ENCODE data around the gene PRKACB. TPM values are rescaled to one million over a fixed set of nuclear protein-coding genes. Genes with fewer than 3 reads are reported as not detected.
A peak's percentile ranks its signal among the peaks of the same experiment; 100 is the strongest.

Gene PRKACB
- total RNA-seq, 1 donor from 2014 or later = 19.1 TPM

DNA sequence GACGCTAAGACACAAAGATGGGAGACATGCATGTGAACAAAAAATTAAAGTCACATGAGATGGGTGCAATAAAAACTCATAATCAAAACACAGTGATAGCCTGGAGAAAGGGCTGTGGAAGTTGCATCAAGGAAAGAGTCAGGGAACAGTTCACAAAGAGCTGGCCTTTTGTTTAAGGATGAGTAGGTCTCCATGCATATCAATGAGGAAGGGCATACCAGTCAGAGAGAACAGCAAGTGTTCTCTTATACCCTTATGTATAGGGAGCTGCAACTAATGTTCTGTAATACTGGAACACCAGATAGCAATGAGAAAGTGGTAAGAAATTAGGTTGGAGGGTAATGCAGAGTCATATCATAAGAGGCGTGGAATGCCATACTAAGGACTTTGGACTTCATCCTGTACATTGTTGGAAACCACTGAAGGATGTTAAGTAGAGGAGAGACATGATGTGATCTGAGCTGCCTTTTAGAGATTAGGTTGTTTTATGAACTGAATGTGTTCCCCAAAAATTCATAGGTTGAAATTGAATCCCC is 110.7 kb downstream of the PRKACB start:
- Mint-ChIP-seq H3K9me3 (peaks cover 9% of the 10 kb centered on the region), H3K27me3 (peaks cover 5% of the 10 kb centered on the region), H3K27ac (no peak overlapping the region), H3K4me3 (no peak overlapping the region), H3K36me3 (ENCODE audit: low read depth) (peaks cover 2% of the 10 kb centered on the region), H3K4me1 (no peaks in the 10 kb centered on the region)
- DNase-seq = no peak
- intact Hi-C loops (cut with micrococcal nuclease) = no loop called here

- Mint-ChIP-seq H3K36me3 (ENCODE audit: low read depth) (no peaks in the 10 kb centered on the region), H3K4me3 (no peak overlapping the region), H3K27me3 (peaks cover 2% of the 10 kb centered on the region), H3K4me1 (no peaks in the 10 kb centered on the region), H3K27ac (no peak overlapping the region), H3K9me3 (peaks cover 5% of the 10 kb centered on the region)
- DNase-seq = no peak
- intact Hi-C loops (cut with micrococcal nuclease) = no loop called here
Observed at GRCh38 chr1:84255582-84255981, 111.5 kb downstream of the PRKACB start.

GRCh38 chr1:84257617-84258016 is 113.5 kb downstream of the PRKACB start:
- intact Hi-C loops (cut with micrococcal nuclease) = no loop called here
- H3K4me1 Mint-ChIP-seq = no peaks in the 10 kb centered on the region
- H3K27ac Mint-ChIP-seq = no peak overlapping the region
- no peaks in the 10 kb centered on the region for H3K36me3 Mint-ChIP-seq (ENCODE audit: low read depth)
- H3K27me3 Mint-ChIP-seq = peaks cover 2% of the 10 kb centered on the region
- no peak for DNase-seq
- H3K9me3 Mint-ChIP-seq = no peaks in the 10 kb centered on the region
- no peak overlapping the region for H3K4me3 Mint-ChIP-seq

GRCh38 chr1:84259376-84259775 is 115.3 kb downstream of the PRKACB start:
- no peak overlapping the region for H3K27ac Mint-ChIP-seq
- no peaks in the 10 kb centered on the region for H3K9me3 Mint-ChIP-seq
- intact Hi-C loops (cut with micrococcal nuclease) = no loop called here
- DNase-seq = no peak
- no peak overlapping the region for H3K4me3 Mint-ChIP-seq
- no peaks in the 10 kb centered on the region for H3K36me3 Mint-ChIP-seq (ENCODE audit: low read depth)
- no peaks in the 10 kb centered on the region for H3K4me1 Mint-ChIP-seq
- no peaks in the 10 kb centered on the region for H3K27me3 Mint-ChIP-seq

DNA sequence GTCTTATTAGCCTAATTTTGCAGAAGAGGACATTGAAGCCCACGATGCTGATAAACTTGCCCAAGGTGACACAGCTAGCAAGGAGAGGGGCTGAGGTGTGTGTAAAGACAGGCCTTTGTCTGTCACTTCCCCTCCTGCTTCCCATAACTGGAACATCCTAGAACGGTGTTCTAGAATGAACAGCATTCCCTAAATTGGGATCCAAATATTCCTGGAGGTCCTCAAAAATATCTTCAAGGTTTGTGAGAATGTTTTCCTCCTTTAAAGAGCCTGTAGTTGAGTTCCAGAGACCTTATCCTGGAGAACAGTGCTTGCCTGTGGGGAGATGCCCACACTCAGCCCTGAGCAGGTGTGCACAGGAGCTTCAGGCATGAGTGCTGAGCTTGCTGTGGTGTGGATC is 115.9 kb downstream of the PRKACB start:
- Mint-ChIP-seq H3K27ac (no peak overlapping the region), H3K9me3 (no peaks in the 10 kb centered on the region), H3K27me3 (no peaks in the 10 kb centered on the region), H3K36me3 (ENCODE audit: low read depth) (no peaks in the 10 kb centered on the region), H3K4me1 (no peaks in the 10 kb centered on the region), H3K4me3 (no peak overlapping the region)
- intact Hi-C loops (cut with micrococcal nuclease) = no loop called here
- DNase-seq = no peak

DNA sequence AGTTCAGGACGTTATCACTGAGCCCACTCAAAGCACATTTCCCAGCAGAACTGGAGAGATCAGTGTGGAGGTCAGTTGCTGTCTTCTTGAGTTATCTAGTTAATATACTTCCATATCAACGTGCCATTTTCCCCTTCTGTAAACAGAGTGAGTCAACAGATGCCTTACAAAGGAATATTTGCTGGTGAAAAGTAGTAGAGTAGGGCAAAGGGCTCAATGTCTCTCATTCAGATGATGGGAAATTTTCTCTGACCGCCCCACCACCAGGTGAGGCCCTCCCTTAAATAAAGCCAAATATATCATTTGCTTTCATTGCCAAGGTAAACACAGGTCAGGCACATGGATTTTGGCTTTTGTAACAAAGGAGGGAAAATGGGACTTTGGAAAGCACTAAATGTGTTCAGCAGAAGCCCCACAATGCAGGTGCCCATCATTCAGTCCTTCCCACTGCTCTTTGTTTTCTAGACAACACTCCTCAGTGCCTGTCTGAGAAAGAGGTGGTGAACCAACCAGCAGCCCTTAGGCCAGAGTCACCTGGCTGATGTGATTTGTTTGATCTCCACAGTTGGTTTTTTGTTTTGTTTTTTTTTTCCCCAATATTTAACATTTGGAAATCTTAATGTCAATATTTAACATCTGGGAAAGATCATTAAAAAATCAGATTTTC is 116.9 kb downstream of the PRKACB start:
- no peaks in the 10 kb centered on the region for H3K4me1 Mint-ChIP-seq
- H3K4me3 Mint-ChIP-seq = no peak overlapping the region
- H3K27ac Mint-ChIP-seq = no peak overlapping the region
- H3K36me3 Mint-ChIP-seq (ENCODE audit: low read depth) = no peaks in the 10 kb centered on the region
- no peak for DNase-seq
- no peaks in the 10 kb centered on the region for H3K9me3 Mint-ChIP-seq
- intact Hi-C loops (cut with micrococcal nuclease) = no loop called here
- H3K27me3 Mint-ChIP-seq = no peaks in the 10 kb centered on the region

GRCh38 chr1:84264961-84265360 is 120.9 kb downstream of the PRKACB start:
- Mint-ChIP-seq H3K27me3 (no peaks in the 10 kb centered on the region), H3K4me1 (no peaks in the 10 kb centered on the region), H3K27ac (no peak overlapping the region), H3K9me3 (no peaks in the 10 kb centered on the region), H3K36me3 (ENCODE audit: low read depth) (no peaks in the 10 kb centered on the region), H3K4me3 (no peak overlapping the region)
- intact Hi-C loops (cut with micrococcal nuclease) = no loop called here
- DNase-seq = no peak

GRCh38 chr1:84265867-84266266 is 121.8 kb downstream of the PRKACB start:
- Mint-ChIP-seq H3K36me3 (ENCODE audit: low read depth) (no peaks in the 10 kb centered on the region), H3K27ac (no peak overlapping the region), H3K27me3 (no peaks in the 10 kb centered on the region), H3K9me3 (no peaks in the 10 kb centered on the region), H3K4me3 (no peak overlapping the region), H3K4me1 (peaks cover under 1% of the 10 kb centered on the region)
- intact Hi-C loops (cut with micrococcal nuclease) = no loop called here
- no peak for DNase-seq

GRCh38 chr1:84266748-84267147 is 122.7 kb downstream of the PRKACB start:
- intact Hi-C loops (cut with micrococcal nuclease) = no loop called here
- no peaks in the 10 kb centered on the region for H3K9me3 Mint-ChIP-seq

GRCh38 chr1:84267476-84267875 is 123.4 kb downstream of the PRKACB start:
- Mint-ChIP-seq H3K27ac (no peak overlapping the region), H3K27me3 (no peaks in the 10 kb centered on the region), H3K4me1 (peaks cover 8% of the 10 kb centered on the region), H3K36me3 (ENCODE audit: low read depth) (no peaks in the 10 kb centered on the region), H3K4me3 (no peak overlapping the region), H3K9me3 (no peaks in the 10 kb centered on the region)
- no peak for DNase-seq
- intact Hi-C loops (cut with micrococcal nuclease) = no loop called here

More at GRCh38 chr1:84266748-84267147, 122.7 kb downstream of the PRKACB start:
- no peak for DNase-seq
- Mint-ChIP-seq H3K27me3 (no peaks in the 10 kb centered on the region), H3K36me3 (ENCODE audit: low read depth) (no peaks in the 10 kb centered on the region), H3K4me3 (no peak overlapping the region), H3K27ac (no peak overlapping the region), H3K4me1 (peaks cover 8% of the 10 kb centered on the region)

GRCh38 chr1:84268346-84268745 is 124.3 kb downstream of the PRKACB start:
- Mint-ChIP-seq H3K27ac (no peak overlapping the region), H3K27me3 (no peaks in the 10 kb centered on the region), H3K4me1 (peaks cover 8% of the 10 kb centered on the region), H3K4me3 (no peak overlapping the region), H3K36me3 (ENCODE audit: low read depth) (no peaks in the 10 kb centered on the region), H3K9me3 (no peaks in the 10 kb centered on the region)
- DNase-seq = no peak
- intact Hi-C loops (cut with micrococcal nuclease) = no loop called here

- Mint-ChIP-seq H3K27ac (no peak overlapping the region), H3K4me3 (no peak overlapping the region), H3K27me3 (no peaks in the 10 kb centered on the region), H3K4me1 (peaks cover 8% of the 10 kb centered on the region), H3K9me3 (no peaks in the 10 kb centered on the region), H3K36me3 (ENCODE audit: low read depth) (no peaks in the 10 kb centered on the region)
- no peak for DNase-seq
- intact Hi-C loops (cut with micrococcal nuclease) = no loop called here
Observed at GRCh38 chr1:84269306-84269705, 125.2 kb downstream of the PRKACB start.

GRCh38 chr1:84271441-84272151 is 127.5 kb downstream of the PRKACB start:
- Mint-ChIP-seq H3K4me1 (peaks cover 8% of the 10 kb centered on the region), H3K4me3 (no peak overlapping the region), H3K27ac (peak overlapping the region; percentile 1), H3K36me3 (ENCODE audit: low read depth) (no peaks in the 10 kb centered on the region), H3K27me3 (peaks cover 2% of the 10 kb centered on the region), H3K9me3 (peaks cover 1% of the 10 kb centered on the region)
- intact Hi-C loops (cut with micrococcal nuclease) = no loop called here
- peak; percentile 61 for DNase-seq

DNA sequence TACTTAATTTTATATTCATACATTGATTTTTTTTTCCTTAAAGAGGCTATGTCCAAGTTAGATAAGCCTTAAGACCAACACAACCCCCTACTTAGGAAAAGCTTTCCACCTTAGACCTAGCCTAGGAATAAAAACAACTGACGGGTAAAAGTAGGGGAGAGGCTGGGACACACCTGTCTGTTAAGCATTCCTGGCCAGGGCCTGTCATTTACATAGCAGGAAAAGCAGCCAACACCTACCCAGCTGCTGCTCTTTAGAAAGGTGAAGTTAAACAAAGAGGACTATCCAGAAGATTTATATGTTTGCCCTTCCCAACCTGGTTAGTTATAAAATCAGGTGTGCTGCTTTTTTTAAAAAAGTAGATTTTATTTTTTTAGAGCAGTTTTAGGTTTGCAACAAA is 128.3 kb downstream of the PRKACB start:
- H3K9me3 Mint-ChIP-seq = peaks cover 3% of the 10 kb centered on the region
- intact Hi-C loops (cut with micrococcal nuclease) = no loop called here
- H3K27ac Mint-ChIP-seq = no peak overlapping the region
- H3K36me3 Mint-ChIP-seq (ENCODE audit: low read depth) = no peaks in the 10 kb centered on the region
- H3K27me3 Mint-ChIP-seq = peaks cover 2% of the 10 kb centered on the region
- no peak for DNase-seq
- H3K4me3 Mint-ChIP-seq = no peak overlapping the region
- peaks cover 8% of the 10 kb centered on the region for H3K4me1 Mint-ChIP-seq

Data from activated CD4-positive, alpha-beta T cell treated with anti-CD3 and anti-CD28 coated beads, Interleukin-2, amount 10 ng/mL, durations not matched to agents 24 days and 14 days (primary cell).